ENCODE measurements around the gene DACH1. TPM values are rescaled to one million over a fixed set of nuclear protein-coding genes. Genes with fewer than 3 reads are reported as not detected.
A peak's percentile ranks its signal among the peaks of the same experiment; 100 is the strongest.

Gene DACH1
- polyA plus RNA-seq, 1 donor = 120 TPM

GRCh38 chr13:71491010-71491409 lies 376.0 kb downstream of the DACH1 start:
- DNase-seq = no peak

- no peak for DNase-seq
Measured at GRCh38 chr13:71489041-71489440, 378.0 kb downstream of the DACH1 start.

- no peak for DNase-seq
Measured at GRCh38 chr13:71488201-71488600, 378.8 kb downstream of the DACH1 start.

GRCh38 chr13:71485913-71486312 lies 381.1 kb downstream of the DACH1 start:
- DNase-seq = no peak

- no peak for DNase-seq
Measured at GRCh38 chr13:71483733-71484132, 383.3 kb downstream of the DACH1 start.

- no peak for DNase-seq
Measured at GRCh38 chr13:71481501-71481900, 385.5 kb downstream of the DACH1 start.

- no peak for DNase-seq
Measured at GRCh38 chr13:71481046-71481445, 386.0 kb downstream of the DACH1 start.

- no peak for DNase-seq
Measured at GRCh38 chr13:71477735-71478134, 389.3 kb downstream of the DACH1 start.

- no peak for DNase-seq
Measured at GRCh38 chr13:71474936-71475335, 392.1 kb downstream of the DACH1 start.

- DNase-seq = no peak
Measured at GRCh38 chr13:71469626-71470025, 397.4 kb downstream of the DACH1 start.

- DNase-seq = no peak
Measured at GRCh38 chr13:71464686-71465085, 402.3 kb downstream of the DACH1 start.

- no peak for DNase-seq
Measured at GRCh38 chr13:71461892-71462291, 405.1 kb downstream of the DACH1 start.

GRCh38 chr13:71460211-71460610 lies 406.8 kb downstream of the DACH1 start:
- DNase-seq = no peak

- DNase-seq = no peak
Measured at GRCh38 chr13:71459708-71460107, 407.3 kb downstream of the DACH1 start.

GRCh38 chr13:71457645-71458044 lies 409.4 kb downstream of the DACH1 start:
- DNase-seq = no peak

- DNase-seq = no peak
Measured at GRCh38 chr13:71456136-71456535, 410.9 kb downstream of the DACH1 start.

GRCh38 chr13:71454509-71454908 lies 412.5 kb downstream of the DACH1 start:
- DNase-seq = no peak

- peak; percentile 61 for DNase-seq
Measured at GRCh38 chr13:71448080-71448630, 418.8 kb downstream of the DACH1 start.

GRCh38 chr13:71437704-71438103 lies 429.3 kb downstream of the DACH1 start:
- no peak for DNase-seq

GRCh38 chr13:71430681-71431080 lies 436.3 kb downstream of the DACH1 start:
- no peak for DNase-seq

- no peak for DNase-seq
Measured at GRCh38 chr13:71417205-71417604, 449.8 kb downstream of the DACH1 start.

GRCh38 chr13:71412231-71412630 lies 454.8 kb downstream of the DACH1 start:
- DNase-seq = no peak

- DNase-seq = no peak
Measured at GRCh38 chr13:71408416-71408815, 458.6 kb downstream of the DACH1 start.

GRCh38 chr13:71399631-71400215 lies 467.3 kb downstream of the DACH1 start:
- DNase-seq = no peak

GRCh38 chr13:71396149-71396548 lies 470.9 kb downstream of the DACH1 start:
- no peak for DNase-seq

Data from left kidney (tissue), 2 donors.